SK-N-SH treated with all-trans-retinoic acid at 6 μM for 48 hours (cell line): ENCODE data around the gene FAM72A.
"Not testable (repeated sequence)": the region's sequence is repeated elsewhere in the genome, so short reads cannot be mapped to it uniquely, and the experiment has no call there.

Source experiments
- ATAC-seq: fragments of 200-7000 bp; cut with Tn5 transposase; 3 replicates; pipeline ENCODE4 v1.9.1; 2020; ENCODE audit warnings: mild to moderate bottlenecking, moderate library complexity

Gene FAM72A

DNA sequence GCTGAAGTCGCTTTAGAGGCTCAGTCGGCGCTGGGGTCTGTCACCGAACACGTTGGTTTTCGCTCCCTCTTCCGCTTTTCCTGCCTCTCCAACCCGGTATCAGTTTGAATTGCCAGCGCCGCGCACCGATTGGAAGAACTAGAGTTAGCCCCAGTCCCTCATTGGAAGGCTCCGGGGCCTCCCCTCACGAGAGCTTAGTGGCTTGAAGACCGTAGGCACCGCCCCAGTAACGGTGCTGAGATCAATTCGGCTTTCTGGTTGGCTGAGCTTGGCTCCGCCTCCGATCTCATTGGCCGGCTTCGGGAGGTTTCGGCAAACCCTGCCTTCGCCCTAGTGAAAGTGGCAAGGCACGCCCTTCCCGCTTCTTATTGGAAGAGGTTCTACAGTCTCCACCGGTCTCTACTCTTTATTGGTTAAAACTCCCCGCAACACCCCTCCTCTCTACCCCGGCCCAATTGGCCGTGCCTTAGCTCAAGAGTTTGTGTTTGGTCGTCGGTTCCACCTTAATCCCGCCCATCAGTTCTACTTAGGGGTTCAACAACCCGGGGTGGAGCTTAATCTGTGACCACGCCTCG, at the start of gene FAM72A:
FAM72A (minus strand) TSS at position 51 of the 575 bp plus-strand sequence. CDS start 814 bp downstream, outside the sequence.
- peak; percentile 84 for ATAC-seq

DNA sequence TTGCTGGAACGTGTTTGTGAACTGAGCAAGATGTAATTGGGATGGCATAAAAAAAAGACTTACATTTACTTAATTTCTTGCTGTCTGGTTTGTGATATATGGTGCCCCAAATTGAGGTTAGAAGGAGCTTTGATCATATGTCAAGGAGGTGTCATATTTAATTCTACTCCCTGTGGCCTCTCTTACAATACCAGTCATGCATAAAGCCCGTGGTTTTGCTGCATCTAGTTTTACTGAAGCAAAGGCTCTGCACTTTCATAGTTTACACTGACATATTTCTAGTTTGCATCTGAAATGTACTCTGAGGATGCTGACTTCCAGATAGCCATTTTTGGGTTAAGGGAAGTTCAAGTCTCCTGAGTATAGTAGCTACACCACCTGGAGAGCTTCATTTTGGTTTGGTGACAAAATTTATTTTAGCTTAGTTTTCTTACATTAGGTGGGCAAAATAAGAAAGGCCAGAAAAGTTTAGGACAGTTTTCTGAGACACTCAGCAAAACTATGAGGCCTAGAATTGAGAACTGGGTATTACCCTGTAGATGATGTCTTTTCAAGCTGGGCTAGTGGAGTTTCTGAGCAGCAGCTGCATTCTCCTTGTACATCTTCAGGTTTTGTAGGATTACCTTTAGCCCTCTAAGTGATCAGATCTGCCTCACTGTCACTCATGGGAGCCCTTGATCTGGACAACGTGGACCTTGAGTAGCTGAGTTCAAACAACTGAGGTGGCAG, 48.5 kb upstream of the FAM72A start:
- ATAC-seq, result peak; percentile 51

DNA sequence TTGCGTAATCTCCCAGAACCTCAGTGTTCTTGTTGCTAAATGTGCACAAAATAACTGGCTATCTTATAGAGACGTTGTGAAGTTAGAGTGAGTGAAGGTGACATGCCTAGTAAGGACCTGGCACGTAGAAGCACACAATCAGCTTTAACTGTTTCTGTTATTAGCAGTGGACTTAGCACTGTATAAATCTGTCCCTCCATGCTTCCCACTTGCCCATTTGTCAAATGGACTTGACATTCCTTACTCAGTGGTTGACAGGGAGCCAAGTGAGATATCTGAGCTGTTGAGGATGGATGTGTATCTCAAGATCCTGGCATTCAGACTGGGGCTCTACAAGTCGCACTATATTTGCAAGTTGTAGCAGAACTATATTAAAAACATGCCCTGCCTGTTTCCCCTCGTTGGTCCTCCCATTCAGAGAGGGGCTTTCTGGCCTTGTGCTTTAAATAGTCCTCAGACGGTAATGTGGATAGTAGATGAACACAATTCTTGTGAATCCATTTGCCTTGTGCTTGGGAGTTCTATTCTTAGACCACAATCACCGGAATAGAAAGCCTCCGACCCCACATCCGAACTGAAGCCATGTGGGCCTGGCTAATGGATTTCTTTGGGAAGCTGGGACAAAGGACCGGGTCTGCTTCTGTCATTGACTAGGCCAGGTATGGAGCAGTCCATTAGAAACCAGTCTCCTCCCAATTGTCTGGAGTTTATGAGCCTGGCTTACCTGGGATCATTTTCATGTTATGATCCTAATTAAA, 43.7 kb upstream of the FAM72A start:
- ATAC-seq, result peak; percentile 72

GRCh38 chr1:206245479-206245878, 42.8 kb upstream of the FAM72A start:
- ATAC-seq, result not testable (repeated sequence)

- peak; percentile 13; the same call in 1 of the 3 replicates for ATAC-seq
Measured at GRCh38 chr1:206243335-206243734, 40.7 kb upstream of the FAM72A start.

- peak; percentile 51 for ATAC-seq
Measured at GRCh38 chr1:206240288-206240687, 37.6 kb upstream of the FAM72A start.

- not testable (repeated sequence) for ATAC-seq
Measured at GRCh38 chr1:206235190-206235589, 32.6 kb upstream of the FAM72A start.

DNA sequence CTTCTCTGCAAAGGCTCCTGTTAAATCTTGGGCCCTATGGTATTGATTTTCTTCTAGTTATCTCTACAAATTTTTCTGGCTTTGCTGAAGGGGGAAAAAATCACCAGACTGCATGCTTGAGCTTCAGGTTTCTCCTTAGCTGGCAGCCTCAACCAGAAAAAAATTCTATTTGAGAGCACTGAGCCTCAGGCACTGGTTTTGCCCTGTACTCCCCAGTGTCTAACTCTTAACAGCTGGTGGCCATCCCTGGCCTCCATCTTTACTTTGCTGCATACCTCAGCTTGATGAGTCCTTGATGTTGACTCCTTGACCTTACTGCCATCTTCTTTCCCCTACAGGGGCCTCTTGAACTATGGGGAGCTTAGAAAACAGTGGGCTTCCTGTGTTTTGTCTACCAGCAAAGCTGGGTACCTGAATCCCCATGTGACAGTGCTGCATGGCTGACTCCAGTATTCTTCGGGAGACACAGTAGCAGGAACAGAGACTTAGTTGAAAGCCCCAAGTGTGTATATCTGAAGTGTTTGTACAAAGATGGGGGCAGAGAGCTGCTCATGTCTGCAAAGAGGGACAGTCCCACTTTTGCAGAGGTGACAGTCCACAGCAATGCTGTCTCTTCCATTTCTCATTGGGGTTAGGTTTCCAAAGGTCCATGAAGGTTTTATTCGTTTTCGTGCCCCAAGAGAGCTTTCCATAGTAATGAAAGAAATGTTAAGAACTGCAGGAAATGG, 31.7 kb upstream of the FAM72A start:
- ATAC-seq, result peak; percentile 88

- peak; percentile 75 for ATAC-seq
Measured at GRCh38 chr1:206232970-206233645, 30.5 kb upstream of the FAM72A start.

GRCh38 chr1:206231989-206232388, 29.4 kb upstream of the FAM72A start:
- not testable (repeated sequence) for ATAC-seq

DNA sequence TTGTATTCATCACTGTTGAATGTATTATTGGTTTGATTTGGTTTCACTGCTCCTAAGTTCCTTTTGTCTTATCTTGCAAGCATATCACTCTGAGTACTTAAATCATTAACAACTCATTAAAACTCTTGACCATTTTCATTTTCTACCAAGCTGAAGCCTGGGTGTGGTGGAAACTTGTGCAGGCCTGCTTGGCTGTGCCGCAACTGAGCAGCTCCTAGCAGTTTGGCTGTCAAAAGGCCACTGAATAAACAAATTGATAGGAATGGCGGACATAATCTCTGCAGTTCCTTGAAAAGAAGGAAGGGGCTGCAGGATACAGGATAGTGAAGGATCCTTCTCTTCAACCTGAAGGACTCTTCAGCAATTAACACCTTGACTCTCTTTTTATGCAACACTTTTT, 26.6 kb upstream of the FAM72A start:
- ATAC-seq, result not testable (repeated sequence)

- ATAC-seq, result not testable (repeated sequence)
Measured at GRCh38 chr1:206226886-206227285, 24.2 kb upstream of the FAM72A start.

DNA sequence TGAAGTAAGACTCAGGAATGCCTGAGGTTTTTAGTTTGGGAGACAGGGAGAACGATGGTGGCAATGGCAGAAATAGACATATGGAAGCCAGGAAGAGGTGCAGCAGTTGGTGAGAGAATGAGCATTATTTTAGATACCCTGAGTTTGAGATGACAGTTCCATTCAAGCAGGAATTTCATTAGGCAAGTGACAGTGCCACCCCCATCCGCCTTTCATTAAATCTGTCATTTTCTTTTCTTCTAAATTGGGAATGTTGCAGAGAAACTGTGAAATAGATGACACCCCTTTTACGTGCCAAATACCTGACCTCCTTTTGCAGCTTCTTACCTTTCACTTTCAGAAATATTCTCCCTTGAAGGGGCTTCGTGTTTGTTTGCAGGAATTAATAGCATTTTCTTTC, 22.7 kb upstream of the FAM72A start:
- not testable (repeated sequence) for ATAC-seq

DNA sequence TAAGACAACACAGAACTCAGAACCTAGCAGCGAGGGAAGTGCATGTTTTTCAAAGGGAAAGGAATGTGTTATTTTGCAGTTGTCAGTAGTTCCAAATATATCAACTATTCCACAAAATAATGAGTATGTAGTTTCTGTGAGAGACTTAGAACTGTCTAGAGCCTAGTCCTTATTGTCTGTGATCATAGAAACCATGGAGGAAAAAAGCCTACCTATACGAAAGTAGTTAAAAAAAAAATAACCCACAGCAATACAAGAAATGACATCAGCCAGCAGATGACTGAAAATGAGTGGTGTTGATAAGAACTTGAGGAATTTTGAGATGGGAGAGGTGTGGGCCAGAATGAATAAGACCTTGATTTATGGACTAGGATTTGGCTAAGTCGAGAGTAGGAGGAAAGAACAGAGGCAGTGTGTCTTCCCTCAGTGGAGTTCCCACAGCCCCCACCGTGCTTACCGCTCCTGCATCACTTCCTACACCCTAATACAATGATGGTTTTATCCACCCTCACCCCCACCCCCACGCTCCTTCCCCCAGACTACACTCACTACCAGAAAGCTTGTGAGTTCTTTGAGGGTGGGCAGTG, 21.6 kb upstream of the FAM72A start:
- ATAC-seq, result not testable (repeated sequence)

DNA sequence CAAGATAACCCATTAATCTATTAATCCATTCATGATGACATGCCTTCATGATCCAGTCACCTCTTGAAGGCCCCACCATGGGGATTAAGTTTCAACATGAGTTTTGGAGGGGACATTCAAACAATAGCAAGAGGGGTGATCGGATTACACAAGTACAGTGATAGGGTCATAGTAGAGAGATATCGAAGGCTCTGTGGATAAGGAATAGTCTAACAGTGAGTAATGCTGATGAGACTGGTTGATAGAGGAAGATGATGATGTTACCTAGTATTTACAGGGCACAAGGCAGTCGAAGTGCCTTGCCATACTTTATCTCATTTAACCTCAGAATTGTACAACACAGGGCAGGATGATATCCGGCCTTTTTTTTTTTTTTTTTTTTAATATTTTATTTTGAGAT, 18.9 kb upstream of the FAM72A start:
- peak; percentile 26; the same call in 2 of the 3 replicates for ATAC-seq

GRCh38 chr1:206220332-206221000, 17.8 kb upstream of the FAM72A start:
- ATAC-seq, result not testable (repeated sequence)

DNA sequence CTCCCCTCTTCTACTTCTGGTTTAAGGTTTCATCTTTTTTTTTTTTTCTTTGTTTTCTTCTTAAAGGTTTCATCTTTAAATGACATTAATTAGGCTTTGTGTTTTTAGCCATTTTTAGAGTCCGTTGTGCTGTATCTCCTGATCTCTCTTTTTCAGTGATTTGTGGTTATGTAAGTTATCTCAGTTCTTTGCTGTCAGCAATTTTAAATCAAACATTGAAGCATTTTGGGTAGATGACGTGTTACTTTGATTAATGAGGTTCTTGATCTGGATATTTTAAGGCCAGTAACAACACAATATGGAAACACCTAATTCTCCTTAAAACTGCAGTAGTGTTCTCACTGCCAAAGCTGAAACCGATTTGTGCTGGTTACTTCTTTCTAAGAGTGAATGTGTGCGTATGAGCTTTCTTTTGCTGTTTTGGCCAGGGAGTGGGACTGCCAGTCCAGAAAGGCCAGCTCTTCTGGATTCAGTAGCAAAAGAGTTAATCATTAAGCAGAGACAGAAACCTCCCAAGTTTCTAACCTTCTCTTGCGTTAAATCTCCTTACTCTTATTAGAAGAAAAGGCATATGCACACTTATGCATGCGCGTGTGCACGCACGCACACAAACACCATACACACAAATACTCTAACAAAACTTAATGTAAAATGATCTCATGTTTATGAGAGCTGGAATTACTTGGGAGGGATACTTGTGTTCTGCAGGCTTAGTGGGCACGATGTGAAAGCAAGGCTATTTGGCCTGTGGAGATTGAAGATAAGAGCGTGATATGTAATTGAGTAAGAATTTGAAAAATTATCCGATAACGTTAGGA, 17.1 kb upstream of the FAM72A start:
- peak; percentile 72 for ATAC-seq

DNA sequence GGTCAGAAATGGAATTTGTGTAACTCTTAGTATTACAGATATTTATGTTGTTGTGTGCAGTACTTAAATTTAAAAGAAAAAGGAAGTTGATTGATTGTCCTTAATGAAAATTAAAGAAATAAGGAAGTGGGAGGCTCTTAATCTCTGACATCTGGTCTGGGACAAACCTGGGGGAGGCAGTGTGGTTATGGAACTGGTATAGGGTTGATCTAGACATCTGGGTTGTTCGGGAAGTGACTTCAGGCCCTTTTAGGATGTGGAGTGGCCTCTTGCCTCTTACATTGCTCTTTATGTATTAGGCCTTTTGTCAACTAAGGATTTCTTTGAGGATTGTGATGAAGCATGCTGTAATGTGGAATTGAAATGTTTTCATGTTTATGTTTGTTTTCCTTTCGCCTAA, 16.1 kb upstream of the FAM72A start:
- ATAC-seq, result not testable (repeated sequence)

DNA sequence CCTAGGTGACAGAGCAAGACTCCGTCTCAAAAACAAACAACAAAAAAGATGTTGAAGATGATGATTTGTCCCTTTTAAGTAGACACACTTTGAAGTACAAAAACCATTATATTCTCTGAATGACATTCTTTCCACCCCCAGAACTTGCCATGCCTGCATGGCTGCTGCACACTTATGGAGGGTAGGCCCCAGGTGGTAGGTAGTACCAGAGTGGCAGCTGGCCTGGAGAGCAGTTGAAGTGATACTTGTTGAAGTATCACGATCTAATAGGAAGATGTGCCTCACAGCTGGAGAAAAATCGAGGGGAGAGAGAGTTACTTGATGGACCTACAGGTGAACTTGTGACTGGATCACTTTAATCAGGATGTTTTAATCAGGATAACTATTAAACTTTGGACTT, 15.6 kb upstream of the FAM72A start:
- ATAC-seq, result not testable (repeated sequence)
